Measurements from ENCODE around the gene OAS2.

The OAS2 gene

GRCh38 chr12:113060336-113060960, 82.1 kb downstream of the OAS2 start:
- DNase-seq (ENCODE audit: low read depth) = no peak
- TF ChIP-seq CTCF (conservative IDR thresholded peaks at IDR 0.05; ENCODE audit: low read depth, low read length) = no peak
- no peak overlapping the region for H3K4me3 ChIP-seq (ENCODE audit: low read length)

GRCh38 chr12:113061061-113061694, 82.9 kb downstream of the OAS2 start:
- TF ChIP-seq CTCF (conservative IDR thresholded peaks at IDR 0.05; ENCODE audit: low read depth, low read length) = no peak
- no peak overlapping the region for H3K4me3 ChIP-seq (ENCODE audit: low read length)
- no peak for DNase-seq (ENCODE audit: low read depth)
